Activated T-cell treated with anti-CD3 and anti-CD28 coated beads, Interleukin-2, amount 50 U/mL, for 4 hours (primary cell): ENCODE data around the gene HCAR1. TPM values are rescaled to one million over a fixed set of nuclear protein-coding genes. Genes with fewer than 3 reads are reported as not detected.
"Not testable (repeated sequence)": the region's sequence is repeated elsewhere in the genome, so short reads cannot be mapped to it uniquely, and the experiment has no call there.

ENCODE experiments used
- ATAC-seq, 2 donors: fragments of 200-7000 bp; cut with Tn5 transposase; one replicate each; pipeline ENCODE4 v1.10.0; 2021
- DNase-seq: peaks from one replicate; pipeline ENCODE4 v3.0.0-alpha.2; 2020
- H3K27me3 Mint-ChIP-seq: one replicate; pipeline ENCODE4 v1.8.0; 2021; ENCODE audit warnings: low read depth, mixed read lengths
- H3K36me3 Mint-ChIP-seq: one replicate; pipeline ENCODE4 v1.8.0; 2022; ENCODE audit warnings: mixed read lengths; ENCODE audit not compliant: insufficient read depth
- H3K4me1 Mint-ChIP-seq: one replicate; pipeline ENCODE4 v1.8.0; 2021; ENCODE audit warnings: low read depth, mixed read lengths
- H3K4me3 Mint-ChIP-seq: one replicate; pipeline ENCODE4 v1.8.0; 2021; ENCODE audit warnings: mild to moderate bottlenecking, moderate library complexity, mixed read lengths
- H3K9me3 Mint-ChIP-seq: one replicate; pipeline ENCODE4 v1.8.0; 2021; ENCODE audit warnings: mixed read lengths
- total RNA-seq, 3 donors: library from RNA; stranded (reverse); gene quantifications; one replicate each; pipeline ENCODE4 v1.2.1, GENCODE V29; 2021

Gene HCAR1
- total RNA-seq, 3 donors from 2014 or later = 0.24 to 0.61 (median 0.40) TPM

- not testable (repeated sequence) for H3K36me3 Mint-ChIP-seq, H3K4me1 Mint-ChIP-seq, H3K27me3 Mint-ChIP-seq, H3K9me3 Mint-ChIP-seq, H3K4me3 Mint-ChIP-seq, DNase-seq, ATAC-seq
Measured at GRCh38 chr12:122702890-122703611, 27.6 kb downstream of the HCAR1 start, which contains the start of gene HCAR2. HCAR2 (minus strand) TSS chr12:122703357; CDS start chr12:122703283, 74 bp downstream.

- not testable (repeated sequence) for ATAC-seq, H3K9me3 Mint-ChIP-seq, H3K27me3 Mint-ChIP-seq, H3K4me3 Mint-ChIP-seq, H3K4me1 Mint-ChIP-seq, DNase-seq, H3K36me3 Mint-ChIP-seq
Measured at GRCh38 chr12:122701481-122701880, 29.2 kb downstream of the HCAR1 start.

- ATAC-seq, H3K9me3 Mint-ChIP-seq, H3K4me3 Mint-ChIP-seq, H3K36me3 Mint-ChIP-seq, DNase-seq, H3K4me1 Mint-ChIP-seq, H3K27me3 Mint-ChIP-seq: not testable (repeated sequence)
Measured at GRCh38 chr12:122700038-122700710, 30.5 kb downstream of the HCAR1 start.

- not testable (repeated sequence) for ATAC-seq, H3K36me3 Mint-ChIP-seq, DNase-seq, H3K4me1 Mint-ChIP-seq, H3K4me3 Mint-ChIP-seq, H3K9me3 Mint-ChIP-seq, H3K27me3 Mint-ChIP-seq
Measured at GRCh38 chr12:122696922-122697321, 33.7 kb downstream of the HCAR1 start.

- Mint-ChIP-seq H3K36me3 (no peaks in the 10 kb centered on the region), H3K4me1 (no peaks in the 10 kb centered on the region), H3K4me3 (no peak overlapping the region), H3K27me3 (no peaks in the 10 kb centered on the region), H3K9me3 (no peaks in the 10 kb centered on the region)
- DNase-seq (no peak), ATAC-seq (no peak)
Measured at GRCh38 chr12:122691566-122691965, 39.1 kb downstream of the HCAR1 start.

- H3K36me3 Mint-ChIP-seq = no peaks in the 10 kb centered on the region
- ATAC-seq = no peak
- no peaks in the 10 kb centered on the region for H3K4me1 Mint-ChIP-seq
- no peaks in the 10 kb centered on the region for H3K27me3 Mint-ChIP-seq
- no peak for DNase-seq
- H3K9me3 Mint-ChIP-seq = no peaks in the 10 kb centered on the region
- no peak overlapping the region for H3K4me3 Mint-ChIP-seq
Measured at GRCh38 chr12:122688291-122688690, 42.4 kb downstream of the HCAR1 start.

GRCh38 chr12:122687086-122687485, 43.6 kb downstream of the HCAR1 start:
- no peak for DNase-seq
- ATAC-seq = no peak
- Mint-ChIP-seq H3K27me3 (no peaks in the 10 kb centered on the region), H3K4me1 (no peaks in the 10 kb centered on the region), H3K9me3 (no peaks in the 10 kb centered on the region), H3K36me3 (no peaks in the 10 kb centered on the region), H3K4me3 (no peak overlapping the region)

GRCh38 chr12:122686538-122686937, 44.1 kb downstream of the HCAR1 start:
- Mint-ChIP-seq H3K9me3 (no peaks in the 10 kb centered on the region), H3K4me3 (no peak overlapping the region), H3K27me3 (no peaks in the 10 kb centered on the region), H3K36me3 (no peaks in the 10 kb centered on the region), H3K4me1 (no peaks in the 10 kb centered on the region)
- DNase-seq (no peak), ATAC-seq (no peak)

- ATAC-seq (no peak), DNase-seq (no peak)
- Mint-ChIP-seq H3K9me3 (no peaks in the 10 kb centered on the region), H3K4me1 (no peaks in the 10 kb centered on the region), H3K4me3 (no peak overlapping the region), H3K27me3 (no peaks in the 10 kb centered on the region), H3K36me3 (no peaks in the 10 kb centered on the region)
Measured at GRCh38 chr12:122684297-122684813, 46.3 kb downstream of the HCAR1 start.

- no peaks in the 10 kb centered on the region for H3K27me3 Mint-ChIP-seq
- H3K9me3 Mint-ChIP-seq = no peaks in the 10 kb centered on the region
- H3K4me3 Mint-ChIP-seq = no peak overlapping the region
- no peaks in the 10 kb centered on the region for H3K36me3 Mint-ChIP-seq
- no peaks in the 10 kb centered on the region for H3K4me1 Mint-ChIP-seq
- ATAC-seq = no peak
- no peak for DNase-seq
Measured at GRCh38 chr12:122681814-122682213, 48.8 kb downstream of the HCAR1 start.

GRCh38 chr12:122680989-122681388, 49.7 kb downstream of the HCAR1 start:
- H3K4me3 Mint-ChIP-seq, H3K27me3 Mint-ChIP-seq, H3K36me3 Mint-ChIP-seq, H3K4me1 Mint-ChIP-seq, ATAC-seq, DNase-seq, H3K9me3 Mint-ChIP-seq: not testable (repeated sequence)

GRCh38 chr12:122676781-122677180, 53.9 kb downstream of the HCAR1 start:
- DNase-seq, H3K4me1 Mint-ChIP-seq, H3K4me3 Mint-ChIP-seq, ATAC-seq, H3K27me3 Mint-ChIP-seq, H3K9me3 Mint-ChIP-seq, H3K36me3 Mint-ChIP-seq: not testable (repeated sequence)
